Keratinocyte (primary cell): ENCODE measurements around the gene CCDC34. TPM values are rescaled to one million over a fixed set of nuclear protein-coding genes. Genes with fewer than 3 reads are reported as not detected.

Experiments
- DNase-seq: peaks from one replicate; pipeline ENCODE4 v3.0.0-alpha.2; 2011; ENCODE audit warnings: low read depth, missing footprints, low spot score
- FAIRE-seq: peaks from 2 replicates; lab custom pipeline; 2011; peaks lifted over from hg19 to GRCh38; lab: Jason Lieb, UNC
- H2AFZ ChIP-seq: 2 replicates; pipeline ENCODE4 v1.6.0; 2012; ENCODE audit warnings: low read length, control low read depth, inconsistent platforms; ENCODE audit not compliant: control insufficient read depth
- H3K27ac ChIP-seq: 2 replicates; pipeline ENCODE4 v1.5.1; 2011; ENCODE audit warnings: low read length; ENCODE audit not compliant: control insufficient read depth, insufficient read depth
- H3K27me3 ChIP-seq: 3 replicates; pipeline ENCODE4 v1.6.0; 2011; ENCODE audit warnings: low read length; ENCODE audit not compliant: control insufficient read depth, insufficient read depth; ENCODE audit errors: extremely low read depth
- H3K36me3 ChIP-seq, 2 experiments: 2 replicates in 1 of 2; 3 replicates in 1 of 2; pipeline ENCODE4 v1.5.1; 2011; ENCODE audit warnings: low read length in 2 of 2, mild to moderate bottlenecking in 1 of 2; ENCODE audit not compliant: control insufficient read depth in 2 of 2, insufficient read depth in 2 of 2; ENCODE audit errors: extremely low read depth in 1 of 2
- H3K4me1 ChIP-seq: 3 replicates; pipeline ENCODE4 v1.5.1; 2011; ENCODE audit warnings: low read length; ENCODE audit not compliant: control insufficient read depth, insufficient read depth; ENCODE audit errors: extremely low read depth
- H3K4me2 ChIP-seq: 3 replicates; pipeline ENCODE4 v1.6.0; 2011; ENCODE audit warnings: low read depth, low read length; ENCODE audit not compliant: control insufficient read depth, insufficient read depth; ENCODE audit errors: extremely low read depth
- H3K4me3 ChIP-seq, 3 experiments: fragments of 200-600 bp in 1 of 3; sonication (generic) in 1 of 3; 2 replicates in 2 of 3; 3 replicates in 1 of 3; pipeline ENCODE4 v1.5.1; 2011 to 2016; ENCODE audit warnings: low read length in 3 of 3, mild to moderate bottlenecking in 3 of 3, control low read depth in 2 of 3, inconsistent platforms in 1 of 3, low read depth in 1 of 3, mixed read lengths in 1 of 3, mixed run types in 1 of 3, moderate library complexity in 1 of 3; ENCODE audit not compliant: control insufficient read depth in 2 of 3, insufficient read depth in 2 of 3; ENCODE audit errors: extremely low read depth in 1 of 3
- H3K79me2 ChIP-seq: 2 replicates; pipeline ENCODE4 v1.6.0; 2012; ENCODE audit warnings: low read length; ENCODE audit not compliant: control insufficient read depth, insufficient read depth
- H3K9ac ChIP-seq: 3 replicates; pipeline ENCODE4 v1.6.0; 2011; ENCODE audit warnings: low read length; ENCODE audit not compliant: control insufficient read depth, insufficient read depth; ENCODE audit errors: extremely low read depth
- H3K9me1 ChIP-seq: 3 replicates; pipeline ENCODE4 v1.6.0; 2011; ENCODE audit warnings: low read length; ENCODE audit not compliant: control insufficient read depth, insufficient read depth; ENCODE audit errors: extremely low read depth
- H3K9me3 ChIP-seq: 2 replicates; pipeline ENCODE4 v1.5.1; 2012; ENCODE audit warnings: low read depth, low read length; ENCODE audit not compliant: control insufficient read depth
- H4K20me1 ChIP-seq: 3 replicates; pipeline ENCODE4 v1.6.0; 2011; ENCODE audit warnings: low read length; ENCODE audit not compliant: control insufficient read depth, insufficient read depth; ENCODE audit errors: extremely low read depth
- CTCF ChIP-seq, 3 experiments: IDR thresholded peaks in 1 of 3; conservative IDR thresholded peaks in 1 of 3; optimal IDR thresholded peaks in 1 of 3; 2 replicates in 2 of 3; 3 replicates in 1 of 3; pipeline versions ENCODE3 to v1.5.1; 2011; ENCODE audit warnings: low read length in 3 of 3, mild to moderate bottlenecking in 3 of 3, moderate library complexity in 2 of 3, control low read depth in 1 of 3, inconsistent platforms in 1 of 3; ENCODE audit not compliant: insufficient read depth in 2 of 3; ENCODE audit errors: extremely low read depth in 1 of 3
- EZH2 ChIP-seq: IDR thresholded peaks from one replicate; pipeline ENCODE4 v1.6.1; 2012; ENCODE audit warnings: inconsistent platforms, mild to moderate bottlenecking, low read length, moderate library complexity
- dilution Hi-C: fragments of 300-500 bp; cut with MboI; formaldehyde crosslinking; loops from one replicate; pipeline ENCODE4 v1.7.0; 2020; ENCODE audit warnings: low sequenced_read_pairs; ENCODE audit not compliant: extremely low pct_ligation_motif_present
- polyA plus RNA-seq, 5 experiments: library from polyadenylated mRNA; depleted of rRNA in 3 of 5; stranded (reverse) in 3 of 5; stranded (forward) in 1 of 5; unstranded in 1 of 5; fragments of >200 nt; gene quantifications; 1 replicate in 1 of 5; 2 replicates in 3 of 5; 3 replicates in 1 of 5; pipeline versions ENCODE4 v1.2.1 to v1.2.3, GENCODE V29; 2011 to 2012; ENCODE audit warnings: missing spikeins in 2 of 5, low read depth in 1 of 5, low replicate concordance in 1 of 5

Gene CCDC34
- polyA plus RNA-seq, 1 donor (not counting 4 experiments of a cell fraction or from before 2014, with no cell fraction given), result 4.2 TPM

GRCh38 chr11:27357250-27357649, 5.8 kb downstream of the CCDC34 start:
- Histone ChIP-seq H3K27me3 (no peaks in the 10 kb centered on the region), H3K9me3 (no peaks in the 10 kb centered on the region), H4K20me1 (no peaks in the 10 kb centered on the region), H3K4me2 (no peak overlapping the region), H2AFZ (no peak overlapping the region), H3K4me1 (peaks cover 8% of the 10 kb centered on the region), H3K36me3 (no peaks in the 10 kb centered on the region), H3K9me1 (no peaks in the 10 kb centered on the region), H3K27ac (no peak overlapping the region), H3K9ac (no peak overlapping the region), H3K79me2 (no peaks in the 10 kb centered on the region), H3K4me3 (no peak overlapping the region)
- TF ChIP-seq EZH2 (no peak), CTCF (optimal IDR thresholded peaks at IDR 0.05 in 1 of 3, IDR thresholded peaks at IDR 0.05 in 1 of 3, conservative IDR thresholded peaks at IDR 0.05 in 1 of 3; ENCODE audit: extremely low read depth in 1 of 3, insufficient read depth in 2 of 3, low read length in 3 of 3) (no peak)
- DNase-seq (no peak), FAIRE-seq (no peak)
- dilution Hi-C loops, result no loop called here

- no peaks in the 10 kb centered on the region for H3K36me3 ChIP-seq
- peaks cover 3% of the 10 kb centered on the region for H3K4me1 ChIP-seq
- no peak overlapping the region for H3K9ac ChIP-seq
- no peak overlapping the region for H2AFZ ChIP-seq
- no peaks in the 10 kb centered on the region for H3K79me2 ChIP-seq
- FAIRE-seq, result no peak
- H3K27me3 ChIP-seq, result no peaks in the 10 kb centered on the region
- no peaks in the 10 kb centered on the region for H3K9me3 ChIP-seq
- H3K4me2 ChIP-seq, result no peak overlapping the region
- no peaks in the 10 kb centered on the region for H4K20me1 ChIP-seq
- DNase-seq, result no peak
- TF ChIP-seq CTCF (optimal IDR thresholded peaks at IDR 0.05 in 1 of 3, IDR thresholded peaks at IDR 0.05 in 1 of 3, conservative IDR thresholded peaks at IDR 0.05 in 1 of 3; ENCODE audit: extremely low read depth in 1 of 3, insufficient read depth in 2 of 3, low read length in 3 of 3) (no peak), EZH2 (no peak)
- no peak overlapping the region for H3K27ac ChIP-seq
- H3K4me3 ChIP-seq, result no peak overlapping the region
- no peaks in the 10 kb centered on the region for H3K9me1 ChIP-seq
- dilution Hi-C loops, result no loop called here
Observed at GRCh38 chr11:27356624-27357222, 6.3 kb downstream of the CCDC34 start.
